G401 (cell line): ENCODE data around the gene LGALS3. TPM values are rescaled to one million over a fixed set of nuclear protein-coding genes. Genes with fewer than 3 reads are reported as not detected.

ENCODE experiments used
- DNase-seq: peaks from one replicate; pipeline ENCODE4 v3.0.0-alpha.2; 2015; ENCODE audit warnings: low spot score
- in situ Hi-C: cut with HindIII; loops from 2 replicates; pipeline ENCODE4 v1.10.0; 2016; ENCODE audit warnings: low sequenced_read_pairs, mixed read lengths
- total RNA-seq: library from RNA; depleted of rRNA; stranded (reverse); fragments of >200 nt; shearing (Covaris generic); gene quantifications from 2 replicates; pipeline ENCODE4 v1.2.3, GENCODE V29; 2014; rRNA removed

Gene LGALS3
- total RNA-seq, 1 experiment from 2014 or later: 207 TPM

GRCh38 chr14:55157080-55157479, 28.0 kb downstream of the LGALS3 start:
- no peak for DNase-seq
- in situ Hi-C loops: no loop called here

GRCh38 chr14:55158412-55158811, 29.4 kb downstream of the LGALS3 start:
- DNase-seq: no peak
- in situ Hi-C loops: no loop called here

DNA sequence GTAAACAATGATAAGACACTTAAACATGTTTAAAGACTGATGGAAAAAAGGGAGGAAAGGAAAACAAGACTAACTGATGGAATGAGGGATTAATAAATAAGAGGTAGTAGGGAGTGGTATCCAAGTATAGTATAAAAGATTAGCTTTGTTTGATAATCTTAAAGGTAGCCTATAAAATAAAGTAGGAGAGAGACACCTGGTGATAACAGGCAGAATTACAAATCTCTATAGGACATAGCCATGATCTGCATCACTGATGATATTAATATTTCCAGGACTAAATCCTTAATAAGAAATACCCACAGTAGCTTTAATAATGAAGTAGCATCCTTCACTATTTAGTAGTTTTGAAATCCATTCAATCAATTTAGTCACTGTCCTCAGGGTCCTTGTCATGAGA, 31.9 kb downstream of the LGALS3 start:
- in situ Hi-C loops: no loop called here
- DNase-seq: peak; percentile 61

- in situ Hi-C loops: no loop called here
- no peak for DNase-seq
Measured at GRCh38 chr14:55170526-55170925, 41.5 kb downstream of the LGALS3 start.

DNA sequence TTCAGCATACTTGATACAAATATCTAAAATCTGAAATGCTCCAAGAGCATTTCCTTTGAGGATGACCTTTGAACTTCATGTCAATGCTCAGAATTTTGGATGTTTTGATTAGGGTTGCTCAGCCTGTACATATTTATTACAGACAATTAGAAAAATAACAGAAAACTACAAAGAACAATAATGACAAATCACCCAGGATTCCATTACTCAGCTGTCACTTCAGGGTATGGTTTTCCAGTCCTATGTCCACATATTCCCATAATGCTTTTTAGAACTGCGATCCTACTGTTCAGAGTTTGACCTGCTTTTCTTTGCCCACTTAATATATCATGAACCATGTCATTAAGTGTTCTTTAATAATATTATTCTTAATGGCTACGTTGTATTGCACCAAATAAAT, 51.0 kb downstream of the LGALS3 start:
- in situ Hi-C loops: no loop called here

GRCh38 chr14:55180434-55180833, 51.4 kb downstream of the LGALS3 start:
- in situ Hi-C loops: no loop called here
- no peak for DNase-seq

More for the DNA sequence above, 51.0 kb downstream of the LGALS3 start:
- no peak for DNase-seq

DNA sequence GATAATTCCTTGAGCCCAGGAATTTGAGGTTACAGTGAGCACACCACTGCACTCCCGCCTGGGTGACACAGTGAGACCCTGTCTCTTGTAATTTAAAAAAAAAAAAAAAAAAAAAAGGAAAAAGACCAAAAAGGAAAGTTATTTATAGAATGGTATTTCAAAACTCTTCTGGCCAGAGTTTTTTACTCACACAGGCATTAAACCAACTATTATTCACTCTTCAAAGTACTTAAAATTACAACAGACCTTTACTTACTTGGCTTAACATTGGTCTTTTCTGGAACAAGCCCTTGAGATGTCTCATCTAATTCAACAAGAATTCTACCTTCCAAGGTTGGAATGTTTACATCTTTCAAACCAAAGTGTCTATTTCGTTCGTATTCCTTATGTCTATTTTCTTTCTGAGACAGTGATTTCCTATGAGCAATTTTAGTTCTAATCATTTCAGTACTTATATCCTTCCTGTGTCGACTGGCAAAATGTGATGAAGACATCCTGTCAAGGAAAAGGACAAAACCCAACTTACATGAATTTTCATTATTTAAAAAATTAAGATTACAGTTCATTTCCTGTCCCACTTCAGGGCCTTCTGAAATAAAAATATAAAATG, 59.7 kb downstream of the LGALS3 start:
- no peak for DNase-seq
- in situ Hi-C loops: no loop called here

GRCh38 chr14:55190906-55191202, 61.8 kb downstream of the LGALS3 start:
- in situ Hi-C loops: no loop called here
- DNase-seq: no peak

- peak; percentile 98 for DNase-seq
- in situ Hi-C loops: no loop called here
Measured at GRCh38 chr14:55191203-55192053, 62.4 kb downstream of the LGALS3 start, which contains the start of gene DLGAP5. Gene DLGAP5, minus strand, starts transcription at chr14:55191585. Its CDS starts 2,406 bp downstream, at chr14:55189179.

GRCh38 chr14:55192054-55192621, 63.1 kb downstream of the LGALS3 start:
- no peak for DNase-seq

DNA sequence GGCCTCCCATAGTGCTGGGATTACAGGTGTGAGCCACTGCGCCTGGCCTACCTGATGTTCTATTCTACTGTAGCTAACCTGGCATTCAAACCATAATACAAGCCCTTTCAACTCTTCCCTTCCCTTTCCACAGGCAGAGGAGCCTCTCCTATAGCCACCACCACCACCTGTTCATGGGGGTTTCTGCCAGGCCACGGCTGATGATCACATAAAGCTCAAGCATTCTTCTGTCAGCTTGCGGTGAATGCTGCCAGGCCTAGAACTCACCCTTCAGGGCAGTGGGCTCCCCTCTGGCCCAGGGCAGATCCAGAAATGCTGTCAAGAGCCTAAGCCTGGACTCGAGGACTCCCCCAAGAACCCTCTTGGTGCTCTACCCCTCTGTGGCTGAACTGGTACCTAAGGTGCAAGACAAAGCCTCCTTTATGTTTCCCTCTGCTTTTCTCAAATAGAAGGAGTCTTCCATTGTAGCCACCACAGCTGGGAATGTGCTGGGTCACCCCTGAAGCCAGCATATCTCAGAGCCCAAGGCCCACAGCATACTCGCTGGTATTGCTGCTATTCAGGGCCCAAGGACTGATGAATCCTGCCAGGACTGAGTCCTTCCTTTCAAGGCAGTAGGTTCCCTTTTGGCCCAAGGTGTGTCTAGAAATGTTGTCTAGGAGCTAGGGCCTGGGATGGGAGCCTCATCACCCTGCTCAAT, 65.8 kb downstream of the LGALS3 start:
- in situ Hi-C loops: no loop called here
- no peak for DNase-seq

More at GRCh38 chr14:55192054-55192621, 63.1 kb downstream of the LGALS3 start:
- in situ Hi-C loops: no loop called here

Other genes with a start within 250 kb of the LGALS3 start
- gene GCH1, start 226.4 kb upstream of the LGALS3 start, total RNA-seq: 9.1 and 14.2 TPM in 2 replicates
- gene WDHD1, start 102.2 kb upstream of the LGALS3 start, total RNA-seq: 14.8 and 20.7 TPM in 2 replicates
- gene SOCS4, start 102.0 kb upstream of the LGALS3 start, total RNA-seq: 8.0 and 12.8 TPM in 2 replicates
- 17.6 and 33.1 TPM in 2 replicates for gene MAPK1IP1L, start 77.6 kb upstream of the LGALS3 start, total RNA-seq
- 63.1 and 109 TPM in 2 replicates for gene DLGAP5, start 62.3 kb downstream of the LGALS3 start, total RNA-seq
- 23.0 and 29.7 TPM in 2 replicates for gene FBXO34, start 142.2 kb downstream of the LGALS3 start, total RNA-seq